Fibroblast of villous mesenchyme (primary cell): ENCODE results near the gene OR1L8. TPM values are rescaled to one million over a fixed set of nuclear protein-coding genes. Genes with fewer than 3 reads are reported as not detected.

Experiments
- DNase-seq: peaks from one replicate; pipeline ENCODE4 v3.0.0-alpha.2; 2010; ENCODE audit warnings: low read depth
- H3K4me3 ChIP-seq: 2 replicates; pipeline ENCODE4 v1.5.1; 2011; ENCODE audit warnings: low read depth, mild to moderate bottlenecking, low read length
- total RNA-seq: library from RNA; depleted of rRNA; stranded (reverse); fragments of >200 nt; gene quantifications from 2 replicates; pipeline ENCODE4 v1.2.3, GENCODE V29; 2012
- TF ChIP-seq, protein P1 (sequence below): IDR thresholded peaks from 2 replicates; pipeline ENCODE4 v1.5.1; 2012; ENCODE audit warnings: low read depth, mild to moderate bottlenecking, low read length; ENCODE audit not compliant: insufficient read depth

The OR1L8 gene
- total RNA-seq, 1 donor, result not detected

DNA sequence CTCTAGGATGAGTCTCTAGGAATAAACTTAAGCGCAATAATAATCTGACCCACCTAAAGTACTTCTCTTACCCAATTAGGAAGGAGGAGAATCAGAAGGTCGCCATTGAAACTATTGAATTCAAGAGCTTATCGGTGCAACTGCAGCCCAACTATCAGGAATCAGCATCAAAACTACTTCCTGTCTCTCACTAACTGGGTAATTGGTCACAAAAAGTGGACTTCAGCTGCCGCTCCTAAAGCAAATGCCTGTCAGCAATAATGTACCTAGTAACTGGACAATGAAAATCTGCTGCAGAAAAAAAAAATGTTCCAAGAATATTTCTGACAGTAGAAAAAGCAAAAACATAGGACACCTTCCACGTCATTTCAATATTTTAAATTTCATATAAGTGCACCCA lies 3.3 kb downstream of the OR1L8 start:
- TF ChIP-seq, protein P1, sequence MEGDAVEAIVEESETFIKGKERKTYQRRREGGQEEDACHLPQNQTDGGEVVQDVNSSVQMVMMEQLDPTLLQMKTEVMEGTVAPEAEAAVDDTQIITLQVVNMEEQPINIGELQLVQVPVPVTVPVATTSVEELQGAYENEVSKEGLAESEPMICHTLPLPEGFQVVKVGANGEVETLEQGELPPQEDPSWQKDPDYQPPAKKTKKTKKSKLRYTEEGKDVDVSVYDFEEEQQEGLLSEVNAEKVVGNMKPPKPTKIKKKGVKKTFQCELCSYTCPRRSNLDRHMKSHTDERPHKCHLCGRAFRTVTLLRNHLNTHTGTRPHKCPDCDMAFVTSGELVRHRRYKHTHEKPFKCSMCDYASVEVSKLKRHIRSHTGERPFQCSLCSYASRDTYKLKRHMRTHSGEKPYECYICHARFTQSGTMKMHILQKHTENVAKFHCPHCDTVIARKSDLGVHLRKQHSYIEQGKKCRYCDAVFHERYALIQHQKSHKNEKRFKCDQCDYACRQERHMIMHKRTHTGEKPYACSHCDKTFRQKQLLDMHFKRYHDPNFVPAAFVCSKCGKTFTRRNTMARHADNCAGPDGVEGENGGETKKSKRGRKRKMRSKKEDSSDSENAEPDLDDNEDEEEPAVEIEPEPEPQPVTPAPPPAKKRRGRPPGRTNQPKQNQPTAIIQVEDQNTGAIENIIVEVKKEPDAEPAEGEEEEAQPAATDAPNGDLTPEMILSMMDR, result no peak
- DNase-seq, result no peak
- no peak overlapping the region for H3K4me3 ChIP-seq

GRCh38 chr9:122572456-122572855 lies 10.7 kb downstream of the OR1L8 start:
- no peak overlapping the region for H3K4me3 ChIP-seq
- TF ChIP-seq, protein P1, result no peak
- no peak for DNase-seq

DNA sequence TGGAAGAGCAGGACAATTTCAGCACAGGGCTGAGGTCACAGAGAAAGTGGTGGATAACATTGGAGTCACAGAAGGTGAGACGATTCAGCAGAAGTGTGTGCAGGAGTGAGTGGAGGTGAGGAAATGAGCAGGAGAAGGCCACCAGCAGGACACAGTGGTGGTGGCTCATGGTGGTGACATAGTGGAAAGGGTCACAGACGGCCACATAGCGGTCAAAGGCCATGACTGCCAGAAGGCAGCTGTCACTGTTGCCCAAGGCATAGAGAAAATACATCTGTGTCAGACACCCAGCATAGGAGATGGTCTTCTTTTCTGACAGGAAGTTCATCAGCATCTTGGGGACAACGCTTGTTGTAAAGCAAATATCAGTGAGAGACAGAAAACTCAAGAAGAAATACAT lies 15.3 kb downstream of the OR1L8 start:
- no peak overlapping the region for H3K4me3 ChIP-seq
- DNase-seq, result no peak
- TF ChIP-seq, protein P1, result no peak

DNA sequence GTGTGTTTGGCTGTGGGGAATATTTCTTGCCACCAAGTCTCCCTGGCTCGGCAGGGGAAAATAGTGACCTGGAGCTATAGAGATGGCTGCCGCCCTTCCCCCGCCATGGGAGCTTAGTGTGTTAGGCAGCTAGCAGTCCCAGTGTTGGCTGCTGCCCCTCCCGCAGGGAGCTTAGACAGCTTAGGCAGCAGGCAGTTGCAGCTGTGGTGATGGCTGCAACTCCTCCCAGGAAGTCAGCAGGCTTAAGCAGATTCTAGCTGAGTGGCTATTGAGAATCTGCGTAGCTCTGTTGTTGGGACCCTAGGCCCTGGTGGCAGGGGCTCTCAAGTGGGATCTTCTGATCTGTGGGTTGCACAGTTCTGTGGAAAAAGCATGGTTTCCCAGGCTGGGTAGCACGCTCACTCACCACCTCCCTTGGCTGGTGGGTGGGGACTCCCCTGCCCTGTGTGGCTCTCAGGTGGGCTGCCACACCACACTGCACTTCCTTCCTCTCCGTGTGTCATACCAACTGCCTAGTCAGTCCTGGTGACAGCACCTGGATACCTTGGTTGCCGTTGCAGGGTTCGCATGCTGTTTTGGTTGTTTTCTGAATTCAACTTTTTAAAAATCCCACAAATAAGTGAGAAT lies 20.9 kb downstream of the OR1L8 start:
- TF ChIP-seq, protein P1, result no peak
- no peak for DNase-seq
- no peak overlapping the region for H3K4me3 ChIP-seq

- TF ChIP-seq, protein P1, result no peak
- DNase-seq, result no peak
- H3K4me3 ChIP-seq, result no peak overlapping the region
Measured at GRCh38 chr9:122561446-122561845, 21.7 kb downstream of the OR1L8 start.

GRCh38 chr9:122552812-122553211 lies 30.4 kb downstream of the OR1L8 start, which contains the start of gene OR1N2:
TSS of gene OR1N2 (plus strand) at chr9:122553112. CDS start at chr9:122553212, 100 bp downstream.
- DNase-seq, result no peak
- TF ChIP-seq, protein P1, result no peak
- no peak within 1 kb of the TSS for H3K4me3 ChIP-seq

DNA sequence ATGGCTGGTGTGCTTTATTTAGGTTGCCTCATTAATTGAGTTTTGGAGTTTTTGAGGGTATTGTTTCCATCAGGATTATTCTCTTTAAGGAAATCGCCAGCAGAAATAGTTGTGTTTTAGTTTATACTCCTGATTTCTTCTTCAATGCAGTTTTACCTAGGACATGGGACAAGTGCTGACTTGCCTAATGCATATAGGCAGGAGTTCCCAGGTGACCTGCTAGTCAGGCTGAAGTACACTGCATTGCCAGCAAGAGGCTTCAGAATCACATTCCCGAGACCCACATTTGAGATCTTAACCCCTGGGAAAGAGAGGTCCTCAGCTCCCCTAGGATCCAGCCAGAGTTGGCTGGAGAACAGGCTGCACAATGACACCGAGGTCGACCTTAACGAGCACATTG lies 31.8 kb downstream of the OR1L8 start:
- H3K4me3 ChIP-seq, result no peak overlapping the region
- DNase-seq, result no peak
- TF ChIP-seq, protein P1, result no peak
